GOT3 (cell line): Measurements from ENCODE around the gene IBA57.
"Not testable (repeated sequence)": the region's sequence is repeated elsewhere in the genome, so short reads cannot be mapped to it uniquely, and the experiment has no call there.

Experiments
- DNase-seq: peaks from one replicate; lab custom pipeline; 2025; ENCODE audit warnings: mixed read lengths; lab: John Stamatoyannopoulos, UW

The IBA57 gene

GRCh38 chr1:228172591-228173527 lies 7.3 kb downstream of the IBA57 start:
- no peak for DNase-seq

DNA sequence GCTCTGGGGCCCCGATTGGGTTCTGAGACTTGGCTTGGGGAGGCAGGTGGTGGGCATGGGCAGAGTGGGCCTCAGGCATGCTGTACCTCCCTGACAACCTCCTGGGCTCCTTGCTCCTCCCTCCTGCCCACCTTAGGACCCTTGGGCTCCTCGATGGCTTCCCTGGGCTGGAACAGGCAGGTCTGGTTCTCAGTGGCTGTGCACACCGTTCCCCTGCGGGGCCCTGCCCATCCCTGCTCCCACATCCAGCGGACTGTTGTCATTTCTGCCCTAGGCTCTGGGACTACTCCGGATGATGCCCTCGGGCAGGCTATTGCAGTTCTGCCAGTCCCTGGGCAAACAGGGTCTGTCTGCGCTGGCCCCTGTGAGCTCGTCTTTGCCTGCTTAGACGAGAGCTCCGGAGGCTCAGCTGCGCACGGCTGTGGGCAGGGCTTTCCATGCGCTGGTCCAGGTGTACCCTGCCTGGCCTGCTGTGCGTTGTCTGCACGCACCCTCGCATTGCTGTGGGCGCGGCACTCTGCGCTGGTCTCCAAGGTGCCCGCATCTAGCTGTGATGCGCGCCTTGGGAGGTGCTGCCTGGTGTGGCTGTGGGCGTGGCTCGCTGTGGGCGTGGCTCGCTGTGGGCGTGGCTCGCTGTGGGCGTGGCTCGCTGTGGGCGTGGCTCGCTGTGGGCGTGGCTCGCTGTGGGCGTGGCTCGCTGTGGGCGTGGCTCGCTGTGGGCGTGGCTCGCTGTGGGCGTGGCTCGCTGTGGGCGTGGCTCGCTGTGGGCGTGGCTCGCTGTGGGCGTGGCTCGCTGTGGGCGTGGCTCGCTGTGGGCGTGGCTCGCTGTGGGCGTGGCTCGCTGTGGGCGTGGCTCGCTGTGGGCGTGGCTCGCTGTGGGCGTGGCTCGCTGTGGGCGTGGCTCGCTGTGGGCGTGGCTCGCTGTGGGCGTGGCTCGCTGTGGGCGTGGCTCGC lies 8.2 kb downstream of the IBA57 start:
- not testable (repeated sequence) for DNase-seq

GRCh38 chr1:228174482-228175315 lies 9.1 kb downstream of the IBA57 start:
- DNase-seq = no peak

GRCh38 chr1:228175316-228176023 lies 9.9 kb downstream of the IBA57 start:
- no peak for DNase-seq

GRCh38 chr1:228176024-228176395 lies 10.4 kb downstream of the IBA57 start:
- DNase-seq = no peak

DNA sequence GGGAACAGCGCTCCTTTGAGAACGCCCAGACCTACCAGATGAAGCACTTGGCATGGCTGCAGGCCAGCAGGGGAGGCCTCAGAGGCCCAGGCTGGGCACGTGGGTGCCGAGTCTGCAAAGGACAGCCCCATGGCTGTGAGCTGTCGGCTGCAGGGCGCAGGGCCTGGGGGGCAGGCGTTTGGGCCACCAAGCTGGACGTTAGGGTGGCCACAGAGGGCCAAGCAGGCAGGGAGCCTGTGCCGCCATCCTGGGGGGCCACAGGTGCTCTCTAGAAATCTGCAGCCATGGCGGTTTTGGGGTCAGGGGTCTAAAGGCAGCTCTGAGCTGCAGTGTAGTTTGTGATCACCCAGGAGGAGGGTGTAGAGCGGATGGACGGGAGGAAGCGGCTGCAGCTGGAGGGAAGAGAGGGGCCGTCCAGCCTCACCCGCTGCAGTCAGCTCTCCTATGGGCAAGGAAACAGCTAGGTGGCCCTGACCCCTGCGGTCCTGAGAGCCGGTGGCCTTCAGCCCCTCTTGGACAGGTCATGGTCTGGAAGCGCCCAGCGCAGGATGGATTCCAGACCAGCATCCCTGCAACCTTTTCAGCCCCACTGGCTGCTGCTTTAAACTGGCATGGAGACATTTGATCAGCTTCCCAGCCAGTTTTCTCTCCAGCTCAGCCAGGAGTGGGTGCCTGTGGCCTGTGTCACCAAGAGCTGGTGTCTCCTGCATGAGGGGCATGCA lies 11.0 kb downstream of the IBA57 start:
- no peak for DNase-seq

GRCh38 chr1:228177183-228177475 lies 11.5 kb downstream of the IBA57 start:
- DNase-seq = no peak

DNA sequence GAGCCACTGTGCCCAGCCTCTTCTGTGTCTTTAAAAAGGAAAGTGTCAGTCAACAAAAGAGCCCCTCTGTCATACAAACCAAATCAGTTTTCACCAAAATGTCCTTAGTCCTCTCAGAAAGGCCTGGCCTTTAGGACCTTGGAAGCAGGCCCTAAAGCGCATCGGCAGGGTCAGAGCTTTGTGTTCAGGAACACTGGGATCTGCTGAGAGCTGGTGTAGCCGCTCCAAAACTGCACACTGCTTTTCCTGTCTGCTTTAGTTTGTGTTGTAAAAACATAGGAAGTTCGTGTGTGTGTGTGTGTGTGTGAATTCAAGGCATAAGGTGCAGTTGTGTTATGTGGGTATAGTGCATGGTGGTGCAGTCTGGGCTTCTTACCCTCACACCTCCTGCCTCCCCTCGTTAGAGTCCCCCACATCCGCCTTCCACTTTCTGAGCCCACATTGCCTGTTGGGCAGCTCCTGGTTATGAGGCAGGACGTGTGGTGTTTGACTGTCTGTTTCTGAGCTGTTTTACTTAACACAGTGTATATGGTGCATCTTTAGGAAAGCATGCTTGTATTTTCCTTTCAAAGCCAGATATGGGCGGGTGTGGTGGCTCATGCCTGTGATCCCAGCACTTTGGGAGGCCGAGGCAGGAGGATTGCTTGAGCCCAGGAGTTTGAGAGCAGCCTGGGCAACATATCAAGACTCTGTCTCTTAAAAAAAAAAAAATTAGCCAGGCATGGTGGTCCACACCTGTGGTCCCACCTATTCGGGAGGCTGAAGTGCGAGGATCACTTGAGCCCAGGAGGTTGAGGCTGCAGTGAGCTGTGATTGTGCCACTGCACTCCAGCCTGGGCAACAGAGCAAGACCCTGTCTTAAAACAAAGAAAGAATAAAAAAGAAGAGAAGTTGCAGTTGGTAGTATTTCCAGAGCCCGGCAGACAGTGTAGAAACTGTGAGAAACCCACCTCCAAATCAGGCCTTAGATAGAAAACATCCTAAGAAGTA lies 12.4 kb downstream of the IBA57 start:
- no peak for DNase-seq

- no peak for DNase-seq
Observed at GRCh38 chr1:228178737-228179684, 13.4 kb downstream of the IBA57 start.

DNA sequence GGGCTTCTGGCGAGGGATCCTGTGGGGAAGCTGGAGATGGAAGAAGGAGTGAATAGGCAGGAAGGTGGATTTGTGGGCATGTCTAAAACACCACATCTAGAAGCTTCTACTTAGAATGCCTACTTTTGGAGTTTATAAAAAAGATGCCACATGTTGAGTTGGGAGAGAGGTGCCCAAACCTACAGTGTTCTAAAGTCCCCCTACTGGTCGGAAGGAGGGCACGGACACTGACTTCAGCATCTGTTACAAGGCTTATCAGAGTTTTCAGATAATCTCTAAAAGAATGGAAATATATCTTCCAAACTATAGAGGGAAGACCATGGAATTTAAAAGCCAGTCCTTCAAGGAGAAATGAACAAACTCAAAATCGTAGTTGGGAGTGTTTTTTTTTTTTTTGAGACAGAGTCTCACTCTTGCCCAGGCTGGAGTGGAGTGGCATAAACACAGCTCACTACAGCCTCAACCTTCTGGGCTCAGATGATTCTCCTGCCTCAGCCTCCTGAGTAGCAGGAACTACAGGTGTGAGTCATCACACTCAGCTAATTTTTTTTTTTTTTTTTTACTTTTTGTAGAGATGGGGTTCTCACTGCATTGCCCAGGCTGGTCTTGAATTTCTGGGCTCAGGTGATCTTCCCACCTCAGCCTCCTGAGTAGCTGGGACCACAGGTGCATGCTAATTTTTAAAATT lies 14.8 kb downstream of the IBA57 start:
- no peak for DNase-seq

- no peak for DNase-seq
Observed at GRCh38 chr1:228180959-228181644, 15.5 kb downstream of the IBA57 start.

DNA sequence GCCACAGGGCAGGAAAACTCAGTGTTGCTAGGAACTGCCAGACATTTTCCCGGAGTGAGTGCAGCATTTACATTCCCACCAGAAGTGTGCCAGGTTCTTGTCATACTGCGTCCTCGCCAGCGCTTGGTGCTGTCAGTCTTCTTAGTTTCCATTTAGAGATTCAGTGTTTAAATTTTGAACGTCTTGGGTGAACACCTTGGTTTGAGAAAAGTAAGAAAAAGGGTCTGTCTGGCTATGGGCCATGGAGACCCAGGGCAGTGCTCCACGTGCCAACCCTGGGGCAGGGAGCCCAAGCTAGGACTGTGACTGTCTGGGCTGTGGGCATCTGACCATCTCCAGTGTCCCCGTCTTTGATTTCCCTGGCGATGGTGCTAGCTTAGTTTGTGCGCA lies 16.0 kb downstream of the IBA57 start:
- DNase-seq = no peak

DNA sequence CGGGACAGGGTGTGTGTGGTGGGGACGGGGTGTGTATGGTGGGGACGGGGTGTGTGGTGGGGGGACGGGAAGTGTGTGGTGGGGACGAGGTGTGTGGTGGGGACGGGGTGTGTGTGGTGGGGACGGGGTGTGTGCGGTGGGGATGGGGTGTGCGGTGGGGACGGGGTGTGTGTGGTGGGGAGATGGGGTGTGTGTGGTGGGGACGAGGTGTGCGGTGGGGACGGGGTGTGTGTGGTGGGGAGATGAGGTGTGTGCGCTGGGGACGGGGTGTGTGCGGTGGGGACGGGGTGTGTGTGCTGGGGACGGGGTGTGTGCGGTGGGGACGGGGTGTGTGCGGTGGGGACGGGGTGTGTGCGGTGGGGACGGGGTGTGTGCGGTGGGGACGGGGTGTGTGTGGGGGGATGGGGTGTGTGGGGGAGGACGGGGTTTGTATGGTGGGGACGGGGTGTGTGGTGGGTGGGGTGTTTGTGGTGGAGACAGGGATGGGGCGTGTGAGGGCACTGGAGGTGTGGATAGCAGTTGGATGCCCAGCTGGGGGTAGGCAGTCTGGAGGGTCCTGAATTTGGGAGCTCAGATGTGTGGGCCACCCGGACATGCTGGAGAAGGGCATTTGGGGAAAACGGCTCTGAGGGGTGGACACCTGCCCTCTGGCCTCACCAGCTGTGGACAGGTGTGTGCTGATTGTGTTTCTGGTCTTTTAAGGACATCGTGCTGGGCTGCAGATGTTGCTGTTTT lies 16.9 kb downstream of the IBA57 start:
- no peak for DNase-seq

DNA sequence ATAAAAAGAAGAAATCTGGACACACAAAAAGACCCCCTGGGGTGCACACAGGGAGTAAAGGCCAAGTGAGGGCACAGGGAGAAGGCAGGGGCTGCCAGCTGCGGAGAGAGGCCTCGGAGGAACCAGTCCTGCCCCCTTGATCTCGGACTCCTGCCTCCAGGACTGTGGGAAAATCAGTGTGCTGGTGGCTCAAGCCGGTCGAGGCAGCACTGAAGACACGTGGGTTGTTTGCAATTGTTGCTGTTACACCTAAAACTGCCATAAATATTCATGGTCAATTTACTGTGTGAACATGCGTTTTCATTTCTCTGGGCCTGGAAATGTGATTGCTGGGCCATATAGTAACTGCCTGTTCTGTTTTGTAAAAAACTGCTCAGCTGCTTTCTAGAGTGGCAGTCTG lies 18.5 kb downstream of the IBA57 start:
- no peak for DNase-seq

DNA sequence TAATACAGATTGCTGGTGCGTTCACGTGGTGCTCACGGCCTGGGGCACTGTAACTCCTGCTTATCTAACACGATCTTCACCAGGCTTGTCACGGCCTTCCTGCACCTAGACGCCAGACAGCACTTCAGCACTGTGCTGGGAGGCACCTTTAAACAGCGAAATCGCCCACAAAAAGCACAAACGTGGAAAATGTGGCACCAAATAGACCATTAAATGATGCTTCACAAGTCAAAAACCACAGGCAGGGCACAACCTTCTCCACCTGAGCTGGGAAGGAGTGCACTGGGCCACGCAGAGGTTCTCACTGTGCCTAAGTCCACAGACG lies 20.0 kb downstream of the IBA57 start:
- no peak for DNase-seq

- DNase-seq = not testable (repeated sequence)
Observed at GRCh38 chr1:228188249-228188648, 22.6 kb downstream of the IBA57 start.

DNA sequence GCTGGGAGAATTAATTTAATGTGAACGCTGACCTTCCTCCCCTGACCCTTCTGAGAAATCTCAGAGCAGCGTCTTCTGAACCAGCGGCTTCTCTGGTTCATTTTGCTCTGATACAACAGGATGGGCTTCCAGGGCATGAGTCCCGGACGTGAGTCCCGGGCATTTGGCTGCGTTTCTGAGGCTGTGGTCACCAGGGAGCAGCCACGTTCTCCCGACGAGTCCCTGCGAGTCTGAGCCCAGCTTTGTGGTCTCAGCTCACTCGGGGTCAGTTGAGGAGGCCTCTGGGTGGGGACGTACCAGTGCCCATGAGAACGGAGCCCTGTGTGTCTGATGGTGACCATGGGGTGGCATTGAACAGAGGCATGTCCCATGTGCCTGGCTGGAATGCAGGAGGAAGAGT lies 24.6 kb downstream of the IBA57 start:
- DNase-seq = no peak
